CD8-positive, alpha-beta memory T cell (primary cell): ENCODE results near the gene METTL26. TPM values are rescaled to one million over a fixed set of nuclear protein-coding genes. Genes with fewer than 3 reads are reported as not detected.

Experiments
- CTCF ChIA-PET: fragments of 350-600 bp; sonication (Branson Sonifier 250); formaldehyde crosslinking; loops from one replicate; lab custom pipeline; 2021; ENCODE audit warnings: antibody characterized with exemption; lab: Charles Lee
- POLR2A ChIA-PET: fragments of 350-600 bp; sonication (Branson Sonifier 250); formaldehyde crosslinking; loops from one replicate; lab custom pipeline; 2021; ENCODE audit warnings: antibody characterized with exemption; lab: Charles Lee
- DNase-seq, 5 donors: peaks; one replicate each; pipeline versions ENCODE4 v3.0.0 to v3.0.0-alpha.2; 2020 to 2022; ENCODE audit warnings: mixed read lengths in 1 of 5
- H3K27ac ChIP-seq: one replicate; pipeline ENCODE4 v1.7.0; 2013; ENCODE audit warnings: low read depth, mild to moderate bottlenecking, low read length, moderate library complexity
- H3K27me3 ChIP-seq: 2 replicates; pipeline ENCODE4 v1.7.0; 2013; ENCODE audit warnings: low read length, mild to moderate bottlenecking; ENCODE audit not compliant: insufficient read depth, poor library complexity, severe bottlenecking
- H3K36me3 ChIP-seq: 2 replicates; pipeline ENCODE4 v1.7.0; 2013; ENCODE audit warnings: mild to moderate bottlenecking, low read length, moderate library complexity; ENCODE audit not compliant: insufficient read depth
- H3K4me1 ChIP-seq: 2 replicates; pipeline ENCODE4 v1.7.0; 2013; ENCODE audit warnings: mild to moderate bottlenecking, low read length, moderate library complexity; ENCODE audit not compliant: insufficient read depth
- H3K4me3 ChIP-seq: 2 replicates; pipeline ENCODE4 v1.7.0; 2013; ENCODE audit warnings: mild to moderate bottlenecking, low read length
- H3K9me3 ChIP-seq: 2 replicates; pipeline ENCODE4 v1.7.0; 2013; ENCODE audit warnings: mild to moderate bottlenecking, low read length
- H3K27ac Mint-ChIP-seq, 8 donors: one replicate each; pipeline ENCODE4 v1.8.0; 2020 to 2021; ENCODE audit warnings: mixed read lengths in 8 of 8, mild to moderate bottlenecking in 6 of 8, inconsistent platforms in 3 of 8, moderate library complexity in 3 of 8
- H3K27me3 Mint-ChIP-seq, 2 donors: one replicate each; pipeline ENCODE4 v1.8.0; 2020 to 2021; ENCODE audit warnings: mixed read lengths in 2 of 2, mild to moderate bottlenecking in 1 of 2, moderate library complexity in 1 of 2
- H3K36me3 Mint-ChIP-seq, 3 donors: one replicate each; pipeline ENCODE4 v1.8.0; 2020 to 2021; ENCODE audit warnings: mixed read lengths in 3 of 3, inconsistent platforms in 1 of 3, mild to moderate bottlenecking in 1 of 3
- H3K4me1 Mint-ChIP-seq, 3 donors: one replicate each; pipeline ENCODE4 v1.8.0; 2020 to 2021; ENCODE audit warnings: mixed read lengths in 3 of 3, inconsistent platforms in 1 of 3, mild to moderate bottlenecking in 1 of 3
- H3K4me3 Mint-ChIP-seq, 7 donors: one replicate each; pipeline ENCODE4 v1.8.0; 2020 to 2021; ENCODE audit warnings: mixed read lengths in 7 of 7, mild to moderate bottlenecking in 6 of 7, moderate library complexity in 4 of 7, inconsistent platforms in 2 of 7
- H3K9me3 Mint-ChIP-seq, 5 donors: one replicate each; pipeline ENCODE4 v1.8.0; 2020 to 2022; ENCODE audit warnings: mixed read lengths in 5 of 5, mild to moderate bottlenecking in 3 of 5, moderate library complexity in 2 of 5, inconsistent platforms in 1 of 5
- polyA plus RNA-seq: library from polyadenylated mRNA; unstranded; fragments of 300-500 nt; fragmentation: Illumina TruSeq; gene quantifications from one replicate; pipeline ENCODE4 v1.2.3, GENCODE V29; 2021
- total RNA-seq, 2 experiments: library from RNA; stranded (reverse); gene quantifications; one replicate each; pipeline ENCODE4 v1.2.3, GENCODE V29; 2021

METTL26 gene
- total and polyA plus RNA-seq, 3 experiments from 2014 or later, result 97.4 to 129 (median 129) TPM

- H3K36me3 Mint-ChIP-seq, result peaks cover 0 to 23% (median 0%) of the 10 kb centered on the region in 3 donors
- POLR2A ChIA-PET, result interaction anchor here (1.2 kb wide), 2 partner anchors 46 to 59 kb away, joined by 4 read pairs; partner anchors contain the start of genes METTL26 and WDR90
- peaks cover 26% of the 10 kb centered on the region for H3K4me1 ChIP-seq
- no peak for DNase-seq
- peak overlapping the region; percentile 50 to 92 (median 83) for H3K27ac Mint-ChIP-seq
- peak overlapping the region; percentile 63 for H3K4me3 ChIP-seq
- H3K4me3 Mint-ChIP-seq, result peak overlapping the region; percentile 83 to 96 (median 90)
- no peaks in the 10 kb centered on the region for H3K27me3 ChIP-seq
- peak overlapping the region; percentile 57 for H3K27ac ChIP-seq
- CTCF ChIA-PET, result interaction anchor here (1.0 kb wide), 1 partner anchor 45 kb away, joined by 4 read pairs; the partner anchor contains the start of gene METTL26
- peaks cover 0 to 2% of the 10 kb centered on the region in 2 donors for H3K27me3 Mint-ChIP-seq
- H3K4me1 Mint-ChIP-seq, result peaks cover 30 to 58% (median 30%) of the 10 kb centered on the region in 3 donors
- H3K9me3 ChIP-seq, result no peaks in the 10 kb centered on the region
- no peaks in the 10 kb centered on the region for H3K36me3 ChIP-seq
- no peaks in the 10 kb centered on the region for H3K9me3 Mint-ChIP-seq
Measured at GRCh38 chr16:590815-591200, 45.3 kb downstream of the METTL26 start.

GRCh38 chr16:590188-590814, 45.8 kb downstream of the METTL26 start:
- no peak for DNase-seq
- peaks cover 30 to 58% (median 30%) of the 10 kb centered on the region in 3 donors for H3K4me1 Mint-ChIP-seq

DNA sequence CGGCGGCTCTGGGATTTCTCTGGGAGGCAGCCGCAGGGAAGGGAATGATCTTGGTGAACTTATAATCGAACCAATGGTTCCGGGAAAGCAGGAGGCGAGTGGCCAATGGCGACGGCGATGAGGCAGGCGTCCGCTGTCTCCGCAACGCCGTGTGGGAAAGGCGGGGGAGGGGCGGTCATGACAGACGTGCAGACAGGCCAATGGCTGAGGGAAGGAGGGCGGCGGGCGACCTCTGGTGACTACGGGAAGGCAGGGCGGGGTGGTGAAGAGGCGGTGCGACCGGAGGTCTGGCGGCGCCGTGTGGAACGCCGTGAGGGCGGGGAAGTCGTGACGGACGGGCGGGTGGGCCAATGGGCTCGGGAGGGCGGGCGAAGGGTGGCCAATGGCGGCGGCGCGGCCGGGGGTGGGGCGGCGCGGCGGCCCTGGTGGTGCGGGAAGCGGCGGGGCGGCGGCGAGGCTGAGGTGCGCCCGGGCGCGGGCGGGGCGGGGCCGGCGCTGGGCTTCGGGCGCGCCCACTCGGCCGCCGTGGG, 46.4 kb downstream of the METTL26 start, which contains the start of gene RAB40C:
TSS of gene RAB40C (plus strand) at position 409 of the 530 bp plus-strand sequence. CDS start 226 bp downstream, outside the sequence.
- peak within 1 kb of the TSS; percentile 90 to 100 (median 97) for H3K4me3 Mint-ChIP-seq
- peaks cover 30 to 55% (median 30%) of the 10 kb centered on the region in 3 donors for H3K4me1 Mint-ChIP-seq
- Histone ChIP-seq H3K4me3 (peak within 1 kb of the TSS; percentile 83), H3K9me3 (no peaks in the 10 kb centered on the region), H3K36me3 (no peaks in the 10 kb centered on the region), H3K27me3 (no peaks in the 10 kb centered on the region), H3K4me1 (peaks cover 26% of the 10 kb centered on the region), H3K27ac (peak within 1 kb of the TSS; percentile 87)
- peaks cover 0 to 4% of the 10 kb centered on the region in 2 donors for H3K27me3 Mint-ChIP-seq
- H3K9me3 Mint-ChIP-seq, result no peaks in the 10 kb centered on the region
- DNase-seq, result peak; percentile 98 to 100 (median 99)
- CTCF ChIA-PET, result interaction anchor here (1.0 kb wide), 1 partner anchor 46 kb away, joined by 4 read pairs; the partner anchor contains the start of gene METTL26
- H3K27ac Mint-ChIP-seq, result peak within 1 kb of the TSS; percentile 92 to 100 (median 98)
- peaks cover 0 to 23% (median 0%) of the 10 kb centered on the region in 3 donors for H3K36me3 Mint-ChIP-seq
- POLR2A ChIA-PET, result interaction anchor here (1.2 kb wide), 2 partner anchors 47 to 60 kb away, joined by 4 read pairs; partner anchors contain the start of genes METTL26 and WDR90

More at GRCh38 chr16:590188-590814, 45.8 kb downstream of the METTL26 start:
- no peaks in the 10 kb centered on the region for H3K27me3 ChIP-seq
- peak overlapping the region; percentile 57 for H3K27ac ChIP-seq
- Mint-ChIP-seq H3K4me3 (peak overlapping the region; percentile 83 to 96 (median 90)), H3K36me3 (peaks cover 0 to 23% (median 0%) of the 10 kb centered on the region in 3 donors), H3K27ac (peak overlapping the region; percentile 50 to 92 (median 83)), H3K27me3 (peaks cover 0 to 4% of the 10 kb centered on the region in 2 donors), H3K9me3 (no peaks in the 10 kb centered on the region)
- POLR2A ChIA-PET, result interaction anchor here (1.2 kb wide), 2 partner anchors 46 to 59 kb away, joined by 4 read pairs; partner anchors contain the start of genes METTL26 and WDR90
- H3K4me3 ChIP-seq, result peak overlapping the region; percentile 63
- no peaks in the 10 kb centered on the region for H3K36me3 ChIP-seq
- H3K4me1 ChIP-seq, result peaks cover 26% of the 10 kb centered on the region
- CTCF ChIA-PET, result interaction anchor here (1.0 kb wide), 1 partner anchor 46 kb away, joined by 4 read pairs; the partner anchor contains the start of gene METTL26
- H3K9me3 ChIP-seq, result no peaks in the 10 kb centered on the region

- peaks cover 0 to 19% (median 0%) of the 10 kb centered on the region in 3 donors for H3K36me3 Mint-ChIP-seq
- ChIA-PET POLR2A (interaction anchor here (0.5 to 2.2 kb wide), 5 partner anchors 19 to 206 kb away, joined by 3 to 7 read pairs (median 3); partner anchors contain the start of genes CAPN15, JMJD8, METTL26 and PIGQ), CTCF (interaction anchor here (1.8 kb wide), 1 partner anchor 10 kb away, joined by 7 read pairs; no protein-coding TSS in a partner anchor)
- Histone ChIP-seq H3K9me3 (no peaks in the 10 kb centered on the region), H3K36me3 (no peaks in the 10 kb centered on the region), H3K27ac (peak overlapping the region; percentile 87), H3K4me1 (peaks cover 26% of the 10 kb centered on the region), H3K27me3 (no peaks in the 10 kb centered on the region), H3K4me3 (peak overlapping the region; percentile 83)
- DNase-seq, result peak; percentile 98 to 99 (median 99)
- H3K4me3 Mint-ChIP-seq, result peak overlapping the region; percentile 88 to 100 (median 97)
- H3K4me1 Mint-ChIP-seq, result peaks cover 24 to 48% (median 26%) of the 10 kb centered on the region in 3 donors
- H3K27me3 Mint-ChIP-seq, result peaks cover 0 to 4% of the 10 kb centered on the region in 2 donors
- peak overlapping the region; percentile 89 to 100 (median 99) for H3K27ac Mint-ChIP-seq
- H3K9me3 Mint-ChIP-seq, result no peaks in the 10 kb centered on the region
Measured at GRCh38 chr16:588889-589657, 47.0 kb downstream of the METTL26 start.

GRCh38 chr16:588639-588888, 47.5 kb downstream of the METTL26 start:
- peaks cover 26% of the 10 kb centered on the region for H3K4me1 ChIP-seq
- DNase-seq, result peak in 3 of 5 donors; percentile 46 to 82 (median 47)

GRCh38 chr16:586645-587590, 49.2 kb downstream of the METTL26 start:
- CTCF ChIA-PET, result no interaction called here
- Histone ChIP-seq H3K4me1 (peaks cover 26% of the 10 kb centered on the region), H3K27me3 (no peaks in the 10 kb centered on the region), H3K4me3 (no peak overlapping the region), H3K36me3 (no peaks in the 10 kb centered on the region), H3K9me3 (no peaks in the 10 kb centered on the region), H3K27ac (no peak overlapping the region)
- Mint-ChIP-seq H3K36me3 (peaks cover 0 to 8% (median 0%) of the 10 kb centered on the region in 3 donors), H3K9me3 (no peaks in the 10 kb centered on the region), H3K4me3 (peak overlapping the region; percentile 55 to 98 (median 95)), H3K27me3 (peaks cover 0 to 4% of the 10 kb centered on the region in 2 donors), H3K27ac (peak overlapping the region in 6 of 8 donors; percentile 57 to 98 (median 68)), H3K4me1 (peaks cover 13 to 30% (median 17%) of the 10 kb centered on the region in 3 donors)
- no peak for DNase-seq
- POLR2A ChIA-PET, result interaction anchor here (2.2 kb wide), 1 partner anchor 50 kb away, joined by 7 read pairs; the partner anchor contains the start of gene METTL26

More at GRCh38 chr16:588639-588888, 47.5 kb downstream of the METTL26 start:
- Mint-ChIP-seq H3K27me3 (peaks cover 0 to 4% of the 10 kb centered on the region in 2 donors), H3K27ac (peak overlapping the region; percentile 89 to 99 (median 98)), H3K36me3 (peaks cover 0 to 17% (median 0%) of the 10 kb centered on the region in 3 donors), H3K4me1 (peaks cover 21 to 45% (median 24%) of the 10 kb centered on the region in 3 donors), H3K4me3 (peak overlapping the region; percentile 88 to 98 (median 96)), H3K9me3 (no peaks in the 10 kb centered on the region)
- Histone ChIP-seq H3K27ac (peak overlapping the region; percentile 87), H3K36me3 (no peaks in the 10 kb centered on the region), H3K27me3 (no peaks in the 10 kb centered on the region), H3K9me3 (no peaks in the 10 kb centered on the region), H3K4me3 (peak overlapping the region; percentile 83)
- ChIA-PET CTCF (interaction anchor here (1.8 kb wide), 1 partner anchor 9 kb away, joined by 7 read pairs; no protein-coding TSS in a partner anchor), POLR2A (interaction anchor here (0.5 to 2.2 kb wide), 5 partner anchors 19 to 206 kb away, joined by 3 to 7 read pairs (median 3); partner anchors contain the start of genes CAPN15, JMJD8, METTL26 and PIGQ)
